GM23338 (cell line): ENCODE results near the gene CHMP1B. TPM values are rescaled to one million over a fixed set of nuclear protein-coding genes. Genes with fewer than 3 reads are reported as not detected.

ENCODE experiments used
- ATAC-seq: fragments of 200-7000 bp; cut with Tn5 transposase; 3 replicates; pipeline ENCODE4 v1.9.1; 2020
- DNase-seq: peaks from one replicate; pipeline ENCODE4 v3.0.0-alpha.2; 2015; ENCODE audit warnings: low spot score
- H2AFZ ChIP-seq: fragments of 200-600 bp; sonication (generic); 2 replicates; pipeline ENCODE4 v1.8.0; 2016; ENCODE audit warnings: antibody characterized with exemption, mild to moderate bottlenecking, moderate library complexity
- H3F3A ChIP-seq: fragments of 200-600 bp; sonication (generic); replicated peaks from 2 replicates; pipeline ENCODE4 v1.8.0; 2017; ENCODE audit warnings: antibody characterized with exemption, mixed run types, low read depth
- H3K27ac ChIP-seq: fragments of 200-600 bp; sonication (generic); 2 replicates; pipeline ENCODE4 v1.6.1; 2016; ENCODE audit warnings: low read depth
- H3K27me3 ChIP-seq: fragments of 200-600 bp; sonication (generic); 2 replicates; pipeline ENCODE4 v1.8.0; 2016; ENCODE audit warnings: mild to moderate bottlenecking, mixed run types, moderate library complexity; ENCODE audit not compliant: insufficient read depth
- H3K36me3 ChIP-seq: fragments of 200-600 bp; sonication (generic); 2 replicates; pipeline ENCODE4 v1.8.0; 2016; ENCODE audit warnings: mild to moderate bottlenecking; ENCODE audit not compliant: insufficient read depth
- H3K4me1 ChIP-seq: fragments of 200-600 bp; sonication (generic); 2 replicates; pipeline ENCODE4 v1.8.0; 2016; ENCODE audit warnings: mild to moderate bottlenecking, moderate library complexity; ENCODE audit not compliant: insufficient read depth
- H3K4me2 ChIP-seq: fragments of 200-600 bp; sonication (generic); 2 replicates; pipeline ENCODE4 v1.7.1; 2017; ENCODE audit warnings: mixed run types
- H3K4me3 ChIP-seq: fragments of 200-600 bp; sonication (generic); 2 replicates; pipeline ENCODE4 v1.6.1; 2016; ENCODE audit warnings: mixed run types
- H3K79me2 ChIP-seq: fragments of 200-600 bp; sonication (generic); replicated peaks from 2 replicates; pipeline ENCODE4 v1.8.0; 2017; ENCODE audit warnings: mild to moderate bottlenecking; ENCODE audit not compliant: insufficient read depth
- H3K9me2 ChIP-seq: fragments of 200-600 bp; sonication (generic); 2 replicates; pipeline ENCODE4 v1.8.0; 2017; ENCODE audit not compliant: insufficient read depth
- H4K20me1 ChIP-seq: fragments of 200-600 bp; sonication (generic); replicated peaks from 2 replicates; pipeline ENCODE4 v1.8.0; 2017; ENCODE audit warnings: mild to moderate bottlenecking; ENCODE audit not compliant: insufficient read depth
- H3K27ac Mint-ChIP-seq: 2 replicates; pipeline ENCODE4 v1.8.0; 2020; ENCODE audit warnings: inconsistent platforms, mild to moderate bottlenecking, moderate library complexity, mixed read lengths
- H3K27me3 Mint-ChIP-seq: 3 replicates; pipeline ENCODE4 v1.8.0; 2022; ENCODE audit warnings: low read depth, mild to moderate bottlenecking, moderate library complexity, mixed read lengths, inconsistent platforms; ENCODE audit not compliant: insufficient read depth, poor library complexity
- H3K36me3 Mint-ChIP-seq: 3 replicates; pipeline ENCODE4 v1.8.0; 2021; ENCODE audit warnings: low read depth, mild to moderate bottlenecking, inconsistent platforms, moderate library complexity, mixed read lengths
- H3K4me1 Mint-ChIP-seq: 3 replicates; pipeline ENCODE4 v1.8.0; 2020; ENCODE audit warnings: mild to moderate bottlenecking, inconsistent platforms, mixed read lengths
- H3K4me3 Mint-ChIP-seq: 3 replicates; pipeline ENCODE4 v1.8.0; 2021; ENCODE audit warnings: moderate library complexity, mild to moderate bottlenecking, inconsistent platforms, mixed read lengths
- H3K9me3 Mint-ChIP-seq: 3 replicates; pipeline ENCODE4 v1.8.0; 2020; ENCODE audit warnings: moderate library complexity, mild to moderate bottlenecking, inconsistent platforms, mixed read lengths
- CREB1 ChIP-seq: fragments of 250-450 bp; sonication (Bioruptor Pico); IDR thresholded peaks from 2 replicates; pipeline ENCODE4 v1.5.0; 2020; ENCODE audit warnings: low read depth, mild to moderate bottlenecking, moderate library complexity
- EZH2 ChIP-seq: fragments of 200-600 bp; sonication (generic); IDR thresholded peaks from one replicate; pipeline ENCODE4 v1.8.0; 2017; ENCODE audit warnings: antibody characterized with exemption, mild to moderate bottlenecking, low read depth; ENCODE audit not compliant: unreplicated experiment
- POLR2AphosphoS5 ChIP-seq: IDR thresholded peaks from 2 replicates; pipeline ENCODE4 v1.6.1; 2016; ENCODE audit warnings: antibody characterized with exemption, low read depth
- STAT1 ChIP-seq: IDR thresholded peaks from one replicate; pipeline ENCODE4 v1.6.1; 2016; ENCODE audit warnings: antibody characterized with exemption; ENCODE audit not compliant: unreplicated experiment
- ZNF114 ChIP-seq: fragments of 250-450 bp; sonication (Bioruptor Pico); IDR thresholded peaks from 2 replicates; pipeline ENCODE4 v1.5.0; 2020; ENCODE audit warnings: mild to moderate bottlenecking, moderate library complexity
- polyA plus RNA-seq: library from polyadenylated mRNA; unstranded; fragments of >200 nt; fragmentation: Nextera tagmentation; extraction: Ambion mirVana; gene quantifications from 2 replicates; pipeline ENCODE4 v1.2.1, GENCODE V29; 2016
- total RNA-seq: library from RNA; depleted of rRNA; stranded (reverse); fragments of >200 nt; shearing (Covaris generic); gene quantifications from 2 replicates; pipeline ENCODE4 v1.2.3, GENCODE V29; 2014
- TF ChIP-seq, protein P1 (sequence below): fragments of 250-450 bp; sonication (Bioruptor Pico); IDR thresholded peaks from 2 replicates; pipeline ENCODE4 v1.5.0; 2020; ENCODE audit warnings: mild to moderate bottlenecking, moderate library complexity
- TF ChIP-seq, protein P2 (sequence below): IDR thresholded peaks from one replicate; pipeline ENCODE4 v1.6.1; 2018; ENCODE audit warnings: antibody characterized with exemption; ENCODE audit not compliant: unreplicated experiment
- TF ChIP-seq, protein P3 (sequence below), 2 experiments: fragments of 200-600 bp in 1 of 2; sonication (generic) in 1 of 2; conservative IDR thresholded peaks; 2 replicates each; pipeline versions ENCODE4 v1.5.1 to v1.6.1; 2016 to 2017; ENCODE audit warnings: antibody characterized with exemption in 2 of 2, low read depth in 2 of 2, mild to moderate bottlenecking in 2 of 2, moderate library complexity in 1 of 2
- TF ChIP-seq, protein P4 (sequence below): IDR thresholded peaks from 2 replicates; pipeline ENCODE4 v1.6.1; 2016; ENCODE audit warnings: antibody characterized with exemption

The CHMP1B gene
- total and polyA plus RNA-seq, 2 experiments from 2014 or later = 41.8 to 52.1 TPM

DNA sequence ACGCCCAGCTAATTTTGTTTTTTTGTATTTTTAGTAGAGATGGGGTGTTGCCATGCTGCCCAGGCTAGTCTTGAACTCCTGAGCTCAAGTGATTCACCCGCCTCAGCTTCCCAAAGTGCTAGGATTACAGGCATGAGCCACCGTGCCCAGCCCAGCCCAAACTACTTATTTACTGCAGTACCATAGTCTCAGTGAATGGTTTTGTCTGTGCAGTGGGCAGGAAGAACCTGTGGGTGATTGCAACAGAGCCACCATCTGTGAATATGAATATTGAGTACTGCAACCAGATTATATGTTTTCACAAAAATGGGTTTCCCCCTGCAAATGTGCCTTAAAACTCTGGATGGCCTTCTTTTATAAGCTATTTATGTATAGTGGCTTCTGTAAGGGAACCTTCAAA, 47.9 kb downstream of the CHMP1B start (continued):
- TF ChIP-seq, protein P1, sequence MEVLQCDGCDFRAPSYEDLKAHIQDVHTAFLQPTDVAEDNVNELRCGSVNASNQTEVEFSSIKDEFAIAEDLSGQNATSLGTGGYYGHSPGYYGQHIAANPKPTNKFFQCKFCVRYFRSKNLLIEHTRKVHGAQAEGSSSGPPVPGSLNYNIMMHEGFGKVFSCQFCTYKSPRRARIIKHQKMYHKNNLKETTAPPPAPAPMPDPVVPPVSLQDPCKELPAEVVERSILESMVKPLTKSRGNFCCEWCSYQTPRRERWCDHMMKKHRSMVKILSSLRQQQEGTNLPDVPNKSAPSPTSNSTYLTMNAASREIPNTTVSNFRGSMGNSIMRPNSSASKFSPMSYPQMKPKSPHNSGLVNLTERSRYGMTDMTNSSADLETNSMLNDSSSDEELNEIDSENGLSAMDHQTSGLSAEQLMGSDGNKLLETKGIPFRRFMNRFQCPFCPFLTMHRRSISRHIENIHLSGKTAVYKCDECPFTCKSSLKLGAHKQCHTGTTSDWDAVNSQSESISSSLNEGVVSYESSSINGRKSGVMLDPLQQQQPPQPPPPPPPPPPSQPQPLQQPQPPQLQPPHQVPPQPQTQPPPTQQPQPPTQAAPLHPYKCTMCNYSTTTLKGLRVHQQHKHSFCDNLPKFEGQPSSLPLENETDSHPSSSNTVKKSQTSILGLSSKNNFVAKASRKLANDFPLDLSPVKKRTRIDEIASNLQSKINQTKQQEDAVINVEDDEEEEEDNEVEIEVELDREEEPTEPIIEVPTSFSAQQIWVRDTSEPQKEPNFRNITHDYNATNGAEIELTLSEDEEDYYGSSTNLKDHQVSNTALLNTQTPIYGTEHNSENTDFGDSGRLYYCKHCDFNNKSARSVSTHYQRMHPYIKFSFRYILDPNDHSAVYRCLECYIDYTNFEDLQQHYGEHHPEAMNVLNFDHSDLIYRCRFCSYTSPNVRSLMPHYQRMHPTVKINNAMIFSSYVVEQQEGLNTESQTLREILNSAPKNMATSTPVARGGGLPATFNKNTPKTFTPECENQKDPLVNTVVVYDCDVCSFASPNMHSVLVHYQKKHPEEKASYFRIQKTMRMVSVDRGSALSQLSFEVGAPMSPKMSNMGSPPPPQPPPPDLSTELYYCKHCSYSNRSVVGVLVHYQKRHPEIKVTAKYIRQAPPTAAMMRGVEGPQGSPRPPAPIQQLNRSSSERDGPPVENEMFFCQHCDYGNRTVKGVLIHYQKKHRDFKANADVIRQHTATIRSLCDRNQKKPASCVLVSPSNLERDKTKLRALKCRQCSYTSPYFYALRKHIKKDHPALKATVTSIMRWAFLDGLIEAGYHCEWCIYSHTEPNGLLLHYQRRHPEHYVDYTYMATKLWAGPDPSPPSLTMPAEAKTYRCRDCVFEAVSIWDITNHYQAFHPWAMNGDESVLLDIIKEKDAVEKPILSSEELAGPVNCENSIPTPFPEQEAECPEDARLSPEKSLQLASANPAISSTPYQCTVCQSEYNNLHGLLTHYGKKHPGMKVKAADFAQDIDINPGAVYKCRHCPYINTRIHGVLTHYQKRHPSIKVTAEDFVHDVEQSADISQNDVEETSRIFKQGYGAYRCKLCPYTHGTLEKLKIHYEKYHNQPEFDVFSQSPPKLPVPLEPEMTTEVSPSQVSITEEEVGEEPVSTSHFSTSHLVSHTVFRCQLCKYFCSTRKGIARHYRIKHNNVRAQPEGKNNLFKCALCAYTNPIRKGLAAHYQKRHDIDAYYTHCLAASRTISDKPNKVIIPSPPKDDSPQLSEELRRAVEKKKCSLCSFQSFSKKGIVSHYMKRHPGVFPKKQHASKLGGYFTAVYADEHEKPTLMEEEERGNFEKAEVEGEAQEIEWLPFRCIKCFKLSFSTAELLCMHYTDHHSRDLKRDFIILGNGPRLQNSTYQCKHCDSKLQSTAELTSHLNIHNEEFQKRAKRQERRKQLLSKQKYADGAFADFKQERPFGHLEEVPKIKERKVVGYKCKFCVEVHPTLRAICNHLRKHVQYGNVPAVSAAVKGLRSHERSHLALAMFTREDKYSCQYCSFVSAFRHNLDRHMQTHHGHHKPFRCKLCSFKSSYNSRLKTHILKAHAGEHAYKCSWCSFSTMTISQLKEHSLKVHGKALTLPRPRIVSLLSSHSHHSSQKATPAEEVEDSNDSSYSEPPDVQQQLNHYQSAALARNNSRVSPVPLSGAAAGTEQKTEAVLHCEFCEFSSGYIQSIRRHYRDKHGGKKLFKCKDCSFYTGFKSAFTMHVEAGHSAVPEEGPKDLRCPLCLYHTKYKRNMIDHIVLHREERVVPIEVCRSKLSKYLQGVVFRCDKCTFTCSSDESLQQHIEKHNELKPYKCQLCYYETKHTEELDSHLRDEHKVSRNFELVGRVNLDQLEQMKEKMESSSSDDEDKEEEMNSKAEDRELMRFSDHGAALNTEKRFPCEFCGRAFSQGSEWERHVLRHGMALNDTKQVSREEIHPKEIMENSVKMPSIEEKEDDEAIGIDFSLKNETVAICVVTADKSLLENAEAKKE (CRISPR knock-in tag) = no peak
- TF ChIP-seq CREB1 (CRISPR knock-in tag) = no peak
- TF ChIP-seq STAT1 = no peak
- TF ChIP-seq, protein P2, sequence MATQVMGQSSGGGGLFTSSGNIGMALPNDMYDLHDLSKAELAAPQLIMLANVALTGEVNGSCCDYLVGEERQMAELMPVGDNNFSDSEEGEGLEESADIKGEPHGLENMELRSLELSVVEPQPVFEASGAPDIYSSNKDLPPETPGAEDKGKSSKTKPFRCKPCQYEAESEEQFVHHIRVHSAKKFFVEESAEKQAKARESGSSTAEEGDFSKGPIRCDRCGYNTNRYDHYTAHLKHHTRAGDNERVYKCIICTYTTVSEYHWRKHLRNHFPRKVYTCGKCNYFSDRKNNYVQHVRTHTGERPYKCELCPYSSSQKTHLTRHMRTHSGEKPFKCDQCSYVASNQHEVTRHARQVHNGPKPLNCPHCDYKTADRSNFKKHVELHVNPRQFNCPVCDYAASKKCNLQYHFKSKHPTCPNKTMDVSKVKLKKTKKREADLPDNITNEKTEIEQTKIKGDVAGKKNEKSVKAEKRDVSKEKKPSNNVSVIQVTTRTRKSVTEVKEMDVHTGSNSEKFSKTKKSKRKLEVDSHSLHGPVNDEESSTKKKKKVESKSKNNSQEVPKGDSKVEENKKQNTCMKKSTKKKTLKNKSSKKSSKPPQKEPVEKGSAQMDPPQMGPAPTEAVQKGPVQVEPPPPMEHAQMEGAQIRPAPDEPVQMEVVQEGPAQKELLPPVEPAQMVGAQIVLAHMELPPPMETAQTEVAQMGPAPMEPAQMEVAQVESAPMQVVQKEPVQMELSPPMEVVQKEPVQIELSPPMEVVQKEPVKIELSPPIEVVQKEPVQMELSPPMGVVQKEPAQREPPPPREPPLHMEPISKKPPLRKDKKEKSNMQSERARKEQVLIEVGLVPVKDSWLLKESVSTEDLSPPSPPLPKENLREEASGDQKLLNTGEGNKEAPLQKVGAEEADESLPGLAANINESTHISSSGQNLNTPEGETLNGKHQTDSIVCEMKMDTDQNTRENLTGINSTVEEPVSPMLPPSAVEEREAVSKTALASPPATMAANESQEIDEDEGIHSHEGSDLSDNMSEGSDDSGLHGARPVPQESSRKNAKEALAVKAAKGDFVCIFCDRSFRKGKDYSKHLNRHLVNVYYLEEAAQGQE = no peak

DNA sequence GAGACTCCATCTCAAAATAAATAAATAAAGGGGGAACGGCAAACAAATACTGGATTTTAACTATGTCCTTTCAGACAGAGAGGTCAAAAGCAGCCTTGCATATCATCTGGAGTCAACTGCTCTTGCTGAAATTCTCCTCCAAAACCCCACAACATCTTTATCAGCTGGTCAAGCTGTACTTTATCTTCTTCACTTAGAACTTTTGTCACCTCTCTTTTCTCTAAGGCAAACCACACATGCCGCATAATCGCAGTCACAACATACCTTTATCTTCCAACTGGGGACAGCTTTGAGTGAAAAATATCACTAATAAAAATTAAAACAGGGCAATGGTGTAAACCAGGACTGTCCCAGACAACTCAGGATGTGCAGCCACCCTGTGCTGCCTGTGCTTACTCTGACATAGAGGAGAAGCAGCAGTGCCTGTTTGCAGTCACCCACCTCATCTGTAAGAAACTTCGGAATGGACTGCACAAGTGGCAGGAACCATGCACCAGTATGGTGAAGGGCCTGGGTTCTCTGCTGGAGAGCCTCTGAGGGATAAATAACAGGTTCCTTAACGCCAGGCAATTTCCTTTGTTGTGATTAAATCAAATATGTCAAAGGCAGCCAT, 50.7 kb downstream of the CHMP1B start:
- Histone ChIP-seq H3K27ac (no peak overlapping the region), H3K27me3 (no peaks in the 10 kb centered on the region), H3K4me3 (no peak overlapping the region), H4K20me1 (no peaks in the 10 kb centered on the region), H3K36me3 (no peaks in the 10 kb centered on the region), H3K79me2 (no peaks in the 10 kb centered on the region; the same call in 1 of the 2 replicates), H3K4me2 (no peak overlapping the region), H2AFZ (no peak overlapping the region), H3K9me2 (no peaks in the 10 kb centered on the region), H3K4me1 (peaks cover 38% of the 10 kb centered on the region), H3F3A (no peaks in the 10 kb centered on the region)
- Mint-ChIP-seq H3K36me3 (peaks cover 13% of the 10 kb centered on the region), H3K4me3 (no peak overlapping the region; the same call in 2 of the 3 replicates), H3K4me1 (peaks cover 37% of the 10 kb centered on the region), H3K27me3 (peaks cover 8% of the 10 kb centered on the region), H3K27ac (peak overlapping the region; percentile 2; the same call in 1 of the 2 replicates), H3K9me3 (no peaks in the 10 kb centered on the region)
- ATAC-seq (no peak), DNase-seq (no peak)
- TF ChIP-seq EZH2 = no peak
- no peak for TF ChIP-seq POLR2AphosphoS5
- TF ChIP-seq, protein P3, sequence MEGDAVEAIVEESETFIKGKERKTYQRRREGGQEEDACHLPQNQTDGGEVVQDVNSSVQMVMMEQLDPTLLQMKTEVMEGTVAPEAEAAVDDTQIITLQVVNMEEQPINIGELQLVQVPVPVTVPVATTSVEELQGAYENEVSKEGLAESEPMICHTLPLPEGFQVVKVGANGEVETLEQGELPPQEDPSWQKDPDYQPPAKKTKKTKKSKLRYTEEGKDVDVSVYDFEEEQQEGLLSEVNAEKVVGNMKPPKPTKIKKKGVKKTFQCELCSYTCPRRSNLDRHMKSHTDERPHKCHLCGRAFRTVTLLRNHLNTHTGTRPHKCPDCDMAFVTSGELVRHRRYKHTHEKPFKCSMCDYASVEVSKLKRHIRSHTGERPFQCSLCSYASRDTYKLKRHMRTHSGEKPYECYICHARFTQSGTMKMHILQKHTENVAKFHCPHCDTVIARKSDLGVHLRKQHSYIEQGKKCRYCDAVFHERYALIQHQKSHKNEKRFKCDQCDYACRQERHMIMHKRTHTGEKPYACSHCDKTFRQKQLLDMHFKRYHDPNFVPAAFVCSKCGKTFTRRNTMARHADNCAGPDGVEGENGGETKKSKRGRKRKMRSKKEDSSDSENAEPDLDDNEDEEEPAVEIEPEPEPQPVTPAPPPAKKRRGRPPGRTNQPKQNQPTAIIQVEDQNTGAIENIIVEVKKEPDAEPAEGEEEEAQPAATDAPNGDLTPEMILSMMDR (conservative IDR thresholded peaks at IDR 0.05; ENCODE audit: low read depth in 2 of 2) = no peak
- TF ChIP-seq ZNF114 = no peak
- TF ChIP-seq, protein P4, sequence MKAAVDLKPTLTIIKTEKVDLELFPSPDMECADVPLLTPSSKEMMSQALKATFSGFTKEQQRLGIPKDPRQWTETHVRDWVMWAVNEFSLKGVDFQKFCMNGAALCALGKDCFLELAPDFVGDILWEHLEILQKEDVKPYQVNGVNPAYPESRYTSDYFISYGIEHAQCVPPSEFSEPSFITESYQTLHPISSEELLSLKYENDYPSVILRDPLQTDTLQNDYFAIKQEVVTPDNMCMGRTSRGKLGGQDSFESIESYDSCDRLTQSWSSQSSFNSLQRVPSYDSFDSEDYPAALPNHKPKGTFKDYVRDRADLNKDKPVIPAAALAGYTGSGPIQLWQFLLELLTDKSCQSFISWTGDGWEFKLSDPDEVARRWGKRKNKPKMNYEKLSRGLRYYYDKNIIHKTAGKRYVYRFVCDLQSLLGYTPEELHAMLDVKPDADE = no peak
